ENCODE measurements around the gene OCEL1.

The OCEL1 gene

DNA sequence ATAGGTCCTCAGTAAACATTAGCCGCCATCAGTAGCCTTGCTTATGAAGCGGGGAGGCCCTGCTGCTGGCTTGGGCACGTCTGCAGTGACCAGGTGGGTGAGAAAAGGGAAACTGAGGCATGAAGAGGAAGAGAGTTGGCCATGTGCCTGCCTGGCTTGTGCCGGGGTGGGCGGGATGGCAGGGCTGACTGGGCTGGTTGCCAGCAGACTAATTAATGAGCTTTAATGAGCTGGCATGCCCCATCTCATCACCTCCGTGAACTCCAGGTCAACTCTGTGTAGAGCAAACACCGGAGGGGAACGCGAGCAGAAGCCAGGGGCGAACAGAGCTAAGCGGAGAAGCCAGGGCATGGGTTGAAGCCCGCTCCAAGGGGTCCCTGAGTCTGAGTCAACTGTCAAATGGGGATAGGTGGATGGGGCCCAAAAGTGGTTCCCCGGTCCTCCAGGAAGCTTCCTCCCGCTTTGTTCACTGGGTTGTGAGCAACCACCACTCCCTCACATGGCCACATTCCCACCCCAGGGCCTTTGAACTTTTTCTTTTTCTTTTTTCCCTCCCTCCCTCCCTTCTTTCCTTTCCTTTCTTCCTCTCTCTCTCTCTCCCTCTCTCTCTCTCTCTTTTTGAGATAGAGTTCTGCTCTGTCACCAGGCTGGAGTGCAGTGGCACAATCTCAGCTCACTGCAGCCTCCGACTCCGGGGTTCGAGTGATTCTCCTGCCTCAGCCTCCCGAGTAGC lies 11.0 kb downstream of the OCEL1 start:
- Histone ChIP-seq H3K4me1 (ENCODE audit: insufficient read depth, low read length) (peaks cover 27% of the 10 kb centered on the region), H3K9me3 (ENCODE audit: insufficient read depth, low read length, severe bottlenecking) (no peaks in the 10 kb centered on the region), H3K4me3 (ENCODE audit: low read depth in 1 of 2, low read length in 2 of 2) (peak overlapping the region in 1 of 2 experiments; percentile 51; a peak in 1 of 4 replicates), H3K36me3 (ENCODE audit: insufficient read depth, low read length) (peaks cover 29% of the 10 kb centered on the region), H3K4me2 (ENCODE audit: insufficient read depth, low read length) (peak overlapping the region; percentile 100), H4K20me1 (ENCODE audit: insufficient read depth, low read length) (peaks cover 28% of the 10 kb centered on the region), H3K27ac (ENCODE audit: low read length) (peak overlapping the region; percentile 79), H3K27me3 (ENCODE audit: insufficient read depth, low read length, poor library complexity) (no peaks in the 10 kb centered on the region), H3K9ac (ENCODE audit: low read depth, low read length) (peak overlapping the region; percentile 51; the same call in 1 of the 2 replicates), H3K79me2 (ENCODE audit: insufficient read depth, low read length) (peaks cover 33% of the 10 kb centered on the region), H2AFZ (ENCODE audit: low read depth, low read length) (no peak overlapping the region)
- ATAC-seq (ENCODE audit: insufficient read depth, low read depth), result no peak
- DNase-seq, result no peak
- TF ChIP-seq EZH2 (IDR thresholded peaks at IDR 0.05; ENCODE audit: borderline replicate concordance, low read depth, low read length, severe bottlenecking), result no peak
- TF ChIP-seq, protein P1, sequence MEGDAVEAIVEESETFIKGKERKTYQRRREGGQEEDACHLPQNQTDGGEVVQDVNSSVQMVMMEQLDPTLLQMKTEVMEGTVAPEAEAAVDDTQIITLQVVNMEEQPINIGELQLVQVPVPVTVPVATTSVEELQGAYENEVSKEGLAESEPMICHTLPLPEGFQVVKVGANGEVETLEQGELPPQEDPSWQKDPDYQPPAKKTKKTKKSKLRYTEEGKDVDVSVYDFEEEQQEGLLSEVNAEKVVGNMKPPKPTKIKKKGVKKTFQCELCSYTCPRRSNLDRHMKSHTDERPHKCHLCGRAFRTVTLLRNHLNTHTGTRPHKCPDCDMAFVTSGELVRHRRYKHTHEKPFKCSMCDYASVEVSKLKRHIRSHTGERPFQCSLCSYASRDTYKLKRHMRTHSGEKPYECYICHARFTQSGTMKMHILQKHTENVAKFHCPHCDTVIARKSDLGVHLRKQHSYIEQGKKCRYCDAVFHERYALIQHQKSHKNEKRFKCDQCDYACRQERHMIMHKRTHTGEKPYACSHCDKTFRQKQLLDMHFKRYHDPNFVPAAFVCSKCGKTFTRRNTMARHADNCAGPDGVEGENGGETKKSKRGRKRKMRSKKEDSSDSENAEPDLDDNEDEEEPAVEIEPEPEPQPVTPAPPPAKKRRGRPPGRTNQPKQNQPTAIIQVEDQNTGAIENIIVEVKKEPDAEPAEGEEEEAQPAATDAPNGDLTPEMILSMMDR (IDR thresholded peaks at IDR 0.05; ENCODE audit: borderline replicate concordance, extremely low read depth, low read length, poor library complexity, severe bottlenecking), result no peak

DNA sequence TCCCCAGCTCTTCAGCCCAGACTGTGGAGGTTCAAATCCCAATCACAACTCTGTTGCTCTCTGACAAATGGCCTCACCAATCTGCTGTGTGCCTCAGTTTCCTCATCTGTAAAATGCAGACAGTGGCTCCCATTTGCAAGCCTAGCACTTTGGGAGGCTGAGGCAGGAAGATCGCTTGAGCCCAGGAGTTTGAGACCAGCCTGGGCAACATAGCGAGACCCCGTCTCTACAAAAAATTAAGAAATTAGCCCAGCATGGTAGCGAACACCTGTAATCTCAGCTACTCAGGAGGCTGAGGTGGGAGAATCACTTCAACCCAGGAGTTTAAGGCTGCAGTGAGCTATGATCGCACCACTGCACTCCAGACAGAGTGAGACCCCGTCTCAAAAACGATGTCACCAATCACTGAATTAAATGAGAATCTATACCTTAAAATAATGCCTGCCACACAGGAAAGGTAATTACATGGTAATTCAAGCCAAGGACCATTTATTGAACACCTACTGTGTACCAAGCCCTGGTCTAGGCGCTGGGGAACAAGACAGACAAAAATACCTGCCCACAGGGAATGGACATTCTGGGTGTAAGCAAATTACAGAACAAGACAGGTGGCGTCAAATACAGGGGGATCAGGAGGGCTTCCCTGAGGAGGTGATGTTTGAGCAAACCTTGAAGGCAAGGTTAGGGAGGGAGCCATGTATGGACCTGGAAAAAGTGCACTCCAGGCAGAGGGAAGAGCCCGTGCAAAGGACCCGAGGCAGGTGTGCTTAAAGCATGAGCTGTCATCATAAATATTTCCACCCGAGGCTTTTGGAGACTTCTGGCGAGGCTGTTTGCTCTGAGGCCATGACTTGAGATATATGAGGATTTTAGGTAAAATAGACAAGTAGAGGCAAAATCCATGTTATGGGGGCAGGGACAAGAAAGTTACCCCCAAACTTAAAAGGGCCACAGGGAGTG lies 12.0 kb downstream of the OCEL1 start:
- Histone ChIP-seq H3K9ac (ENCODE audit: low read depth, low read length) (no peak overlapping the region), H3K4me3 (ENCODE audit: low read depth in 1 of 2, low read length in 2 of 2) (no peak overlapping the region), H3K4me2 (ENCODE audit: insufficient read depth, low read length) (no peak overlapping the region), H3K36me3 (ENCODE audit: insufficient read depth, low read length) (peaks cover 20% of the 10 kb centered on the region), H3K79me2 (ENCODE audit: insufficient read depth, low read length) (peaks cover 34% of the 10 kb centered on the region), H3K4me1 (ENCODE audit: insufficient read depth, low read length) (peaks cover 31% of the 10 kb centered on the region), H3K9me3 (ENCODE audit: insufficient read depth, low read length, severe bottlenecking) (no peaks in the 10 kb centered on the region), H3K27me3 (ENCODE audit: insufficient read depth, low read length, poor library complexity) (no peaks in the 10 kb centered on the region), H4K20me1 (ENCODE audit: insufficient read depth, low read length) (peaks cover 25% of the 10 kb centered on the region), H2AFZ (ENCODE audit: low read depth, low read length) (no peak overlapping the region), H3K27ac (ENCODE audit: low read length) (no peak overlapping the region)
- DNase-seq (no peak), ATAC-seq (ENCODE audit: insufficient read depth, low read depth) (no peak)
- TF ChIP-seq EZH2 (IDR thresholded peaks at IDR 0.05; ENCODE audit: borderline replicate concordance, low read depth, low read length, severe bottlenecking), result no peak
- TF ChIP-seq, protein P1 (IDR thresholded peaks at IDR 0.05; ENCODE audit: borderline replicate concordance, extremely low read depth, low read length, poor library complexity, severe bottlenecking), result no peak

DNA sequence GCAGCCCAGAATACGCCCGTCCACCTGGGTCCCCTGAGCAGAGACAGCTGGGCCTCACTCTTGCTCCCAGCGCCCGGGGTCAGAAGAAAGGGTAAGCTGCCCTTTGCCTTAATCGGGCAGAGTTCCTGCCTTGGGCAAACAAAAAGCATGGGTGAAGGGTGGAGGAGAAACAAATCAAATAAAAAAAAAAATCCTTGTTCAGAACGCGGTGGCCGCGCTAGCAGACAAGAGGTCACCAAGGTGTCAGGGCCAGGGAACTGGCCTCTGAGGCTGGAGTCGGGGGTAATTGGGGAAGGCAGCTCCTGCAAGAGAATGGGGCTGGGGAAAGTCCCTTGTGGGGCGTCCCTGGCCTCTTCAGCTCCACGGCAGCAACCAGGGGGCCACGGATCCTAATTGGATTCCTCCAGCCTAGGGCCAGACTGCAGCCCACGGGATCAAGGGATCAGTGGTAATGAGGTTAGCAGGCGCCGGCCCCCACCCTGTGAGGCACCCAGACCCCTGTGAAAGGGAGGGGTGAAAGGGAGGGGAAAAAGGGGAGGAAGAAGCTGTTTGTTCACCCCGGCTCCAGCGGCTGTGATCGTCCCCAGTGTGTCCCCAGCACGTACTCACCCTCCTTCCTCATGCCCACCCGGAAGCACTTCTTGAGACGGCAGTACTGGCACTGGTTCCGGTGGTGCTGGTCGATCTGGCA lies 14.2 kb downstream of the OCEL1 start:
- ATAC-seq (ENCODE audit: insufficient read depth, low read depth) (no peak), DNase-seq (no peak)
- Histone ChIP-seq H3K36me3 (ENCODE audit: insufficient read depth, low read length) (peaks cover 9% of the 10 kb centered on the region; the same call in 1 of the 2 replicates), H3K9me3 (ENCODE audit: insufficient read depth, low read length, severe bottlenecking) (no peaks in the 10 kb centered on the region), H3K4me3 (ENCODE audit: low read depth in 1 of 2, low read length in 2 of 2) (no peak overlapping the region), H3K9ac (ENCODE audit: low read depth, low read length) (no peak overlapping the region), H3K4me2 (ENCODE audit: insufficient read depth, low read length) (no peak overlapping the region), H3K27ac (ENCODE audit: low read length) (no peak overlapping the region), H3K79me2 (ENCODE audit: insufficient read depth, low read length) (peaks cover 35% of the 10 kb centered on the region), H3K27me3 (ENCODE audit: insufficient read depth, low read length, poor library complexity) (no peaks in the 10 kb centered on the region), H3K4me1 (ENCODE audit: insufficient read depth, low read length) (peaks cover 41% of the 10 kb centered on the region), H4K20me1 (ENCODE audit: insufficient read depth, low read length) (peaks cover 8% of the 10 kb centered on the region), H2AFZ (ENCODE audit: low read depth, low read length) (no peak overlapping the region)
- no peak for TF ChIP-seq EZH2 (IDR thresholded peaks at IDR 0.05; ENCODE audit: borderline replicate concordance, low read depth, low read length, severe bottlenecking)
- TF ChIP-seq, protein P1 (IDR thresholded peaks at IDR 0.05; ENCODE audit: borderline replicate concordance, extremely low read depth, low read length, poor library complexity, severe bottlenecking), result no peak
